Measurements from ENCODE around the gene CNNM3.

The CNNM3 gene

GRCh38 chr2:96883306-96883705, 67.2 kb downstream of the CNNM3 start:
- Histone ChIP-seq H3K27me3 (ENCODE audit: control insufficient read depth, insufficient read depth, low read length) (no peaks in the 10 kb centered on the region), H3K9ac (ENCODE audit: low read length) (no peak overlapping the region), H3K4me1 (ENCODE audit: control insufficient read depth, insufficient read depth, low read length) (peaks cover 18% of the 10 kb centered on the region), H3K4me3 (ENCODE audit: low read length) (no peak overlapping the region), H3K9me3 (ENCODE audit: control insufficient read depth, low read length) (no peaks in the 10 kb centered on the region), H3K36me3 (ENCODE audit: control insufficient read depth, insufficient read depth, low read length) (no peaks in the 10 kb centered on the region)
